ENCODE measurements around the gene MAST4.

DNA sequence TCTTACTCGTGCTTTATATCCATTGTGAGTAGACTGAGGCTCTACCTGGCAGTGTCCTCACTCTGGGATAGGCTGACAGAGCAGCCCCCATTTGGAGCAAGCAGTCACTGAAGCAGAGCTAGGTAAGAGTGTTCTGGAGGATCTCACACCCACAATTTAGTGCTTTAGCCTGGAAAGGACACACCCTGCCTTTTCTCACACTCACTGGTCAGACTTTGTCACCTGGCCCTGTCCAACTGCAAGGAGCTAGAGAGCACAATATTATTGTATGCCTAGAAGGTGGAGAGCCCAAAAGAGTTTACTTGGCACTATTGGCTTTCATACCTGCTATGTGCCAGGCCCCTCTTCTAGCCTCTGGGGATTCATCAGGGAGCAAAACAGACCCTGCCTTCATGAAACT, 141.9 kb downstream of the MAST4 start:
- TF ChIP-seq, protein P1, sequence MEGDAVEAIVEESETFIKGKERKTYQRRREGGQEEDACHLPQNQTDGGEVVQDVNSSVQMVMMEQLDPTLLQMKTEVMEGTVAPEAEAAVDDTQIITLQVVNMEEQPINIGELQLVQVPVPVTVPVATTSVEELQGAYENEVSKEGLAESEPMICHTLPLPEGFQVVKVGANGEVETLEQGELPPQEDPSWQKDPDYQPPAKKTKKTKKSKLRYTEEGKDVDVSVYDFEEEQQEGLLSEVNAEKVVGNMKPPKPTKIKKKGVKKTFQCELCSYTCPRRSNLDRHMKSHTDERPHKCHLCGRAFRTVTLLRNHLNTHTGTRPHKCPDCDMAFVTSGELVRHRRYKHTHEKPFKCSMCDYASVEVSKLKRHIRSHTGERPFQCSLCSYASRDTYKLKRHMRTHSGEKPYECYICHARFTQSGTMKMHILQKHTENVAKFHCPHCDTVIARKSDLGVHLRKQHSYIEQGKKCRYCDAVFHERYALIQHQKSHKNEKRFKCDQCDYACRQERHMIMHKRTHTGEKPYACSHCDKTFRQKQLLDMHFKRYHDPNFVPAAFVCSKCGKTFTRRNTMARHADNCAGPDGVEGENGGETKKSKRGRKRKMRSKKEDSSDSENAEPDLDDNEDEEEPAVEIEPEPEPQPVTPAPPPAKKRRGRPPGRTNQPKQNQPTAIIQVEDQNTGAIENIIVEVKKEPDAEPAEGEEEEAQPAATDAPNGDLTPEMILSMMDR (IDR thresholded peaks at IDR 0.05) = no peak
- no peak for TF ChIP-seq POLR2A (IDR thresholded peaks at IDR 0.05)

All from tibial nerve (tissue), 3 donors.